GM18868 (cell line): ENCODE data around the gene TSPAN2.

ENCODE experiments used
- ATAC-seq: cut with Tn5 transposase; IDR thresholded peaks from one replicate; pipeline ENCODE4 v1.9.1; 2021; ENCODE audit warnings: mild to moderate bottlenecking, moderate library complexity; ENCODE audit not compliant: unreplicated experiment

TSPAN2 gene

GRCh38 chr1:115114308-115114707, 25.0 kb upstream of the TSPAN2 start:
- no peak for ATAC-seq

DNA sequence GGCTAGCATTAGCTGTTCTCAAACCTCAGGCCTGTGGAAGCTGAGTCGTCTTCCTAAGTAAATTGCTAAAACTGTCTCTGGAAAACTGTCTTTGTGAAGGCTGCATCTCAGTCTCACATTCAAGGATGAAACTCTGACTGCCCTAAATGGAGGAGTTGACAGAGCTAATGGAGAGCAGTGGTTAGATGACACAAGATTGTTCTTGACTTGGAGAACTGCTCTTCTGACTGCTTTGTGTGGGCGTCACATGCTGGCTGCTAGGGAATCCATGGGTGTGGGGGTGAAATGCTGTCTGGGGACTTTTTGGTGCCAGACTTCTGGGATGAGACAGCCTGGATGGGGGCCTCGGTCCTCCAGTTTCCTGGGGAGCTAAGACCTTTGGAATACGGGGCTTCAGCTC, 24.5 kb upstream of the TSPAN2 start:
- ATAC-seq = no peak

DNA sequence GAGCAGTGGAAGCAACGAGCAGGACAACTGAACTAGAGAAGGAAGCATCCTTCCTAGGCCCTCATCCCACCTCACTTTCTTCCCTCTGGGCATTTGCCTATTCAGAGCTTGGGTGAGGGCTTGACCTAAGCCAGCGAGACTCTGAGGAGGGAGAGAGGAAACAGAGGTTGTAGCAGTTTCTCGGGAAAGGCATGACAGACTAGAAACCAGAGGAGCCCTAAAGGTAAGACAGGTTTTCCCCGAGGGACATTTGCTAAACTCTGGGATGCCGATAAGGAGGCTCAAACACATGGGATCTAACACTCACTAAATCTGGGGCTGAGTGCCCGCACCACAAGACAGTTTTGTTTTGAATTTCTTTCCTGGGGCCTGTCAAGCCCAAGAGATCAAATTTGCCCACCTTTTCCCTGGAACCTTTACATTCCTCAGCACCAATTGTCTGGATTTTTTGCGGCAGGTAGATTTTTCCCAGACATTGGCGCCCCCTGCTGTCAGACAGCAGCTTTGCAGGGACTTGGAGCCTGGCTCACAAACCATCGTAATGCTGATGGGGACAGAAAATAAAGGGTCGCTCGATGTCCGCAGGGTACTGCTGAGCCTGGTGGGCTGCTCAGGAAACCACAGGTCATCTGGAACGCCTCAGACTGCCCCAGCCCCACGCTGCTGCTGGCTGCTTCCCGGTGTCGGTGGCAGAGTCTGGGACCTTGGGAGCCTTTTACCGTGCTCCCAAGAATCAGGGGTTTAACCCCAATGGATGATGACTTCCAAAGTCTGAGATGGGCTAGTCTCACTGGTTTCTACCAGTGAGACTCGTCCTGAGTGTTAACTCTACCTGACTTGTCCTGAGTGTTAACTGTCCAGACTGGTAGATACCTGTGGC, 23.4 kb upstream of the TSPAN2 start:
- ATAC-seq = peak; percentile 43

GRCh38 chr1:115107516-115108260, 18.4 kb upstream of the TSPAN2 start:
- no peak for ATAC-seq

DNA sequence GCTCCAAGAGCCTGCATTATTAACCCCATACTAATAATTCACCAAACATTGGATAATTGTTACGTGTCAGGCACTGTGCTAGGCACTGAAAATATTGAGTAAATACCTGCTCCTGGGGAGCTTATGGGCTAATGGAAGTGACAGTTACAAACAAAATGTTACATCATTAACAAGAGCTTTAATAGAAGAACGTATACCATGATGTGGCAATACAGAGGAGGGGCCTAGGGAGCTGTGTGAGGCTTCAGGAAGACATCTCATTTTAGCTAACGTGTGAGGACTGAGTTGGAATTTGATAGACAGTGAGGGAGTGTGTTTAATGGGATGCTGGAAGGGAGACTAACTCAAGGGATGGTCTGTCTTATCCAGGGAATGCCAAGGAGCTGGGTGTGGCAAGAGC, 16.5 kb upstream of the TSPAN2 start:
- ATAC-seq = no peak

GRCh38 chr1:115099693-115100050, 10.4 kb upstream of the TSPAN2 start:
- ATAC-seq = no peak

DNA sequence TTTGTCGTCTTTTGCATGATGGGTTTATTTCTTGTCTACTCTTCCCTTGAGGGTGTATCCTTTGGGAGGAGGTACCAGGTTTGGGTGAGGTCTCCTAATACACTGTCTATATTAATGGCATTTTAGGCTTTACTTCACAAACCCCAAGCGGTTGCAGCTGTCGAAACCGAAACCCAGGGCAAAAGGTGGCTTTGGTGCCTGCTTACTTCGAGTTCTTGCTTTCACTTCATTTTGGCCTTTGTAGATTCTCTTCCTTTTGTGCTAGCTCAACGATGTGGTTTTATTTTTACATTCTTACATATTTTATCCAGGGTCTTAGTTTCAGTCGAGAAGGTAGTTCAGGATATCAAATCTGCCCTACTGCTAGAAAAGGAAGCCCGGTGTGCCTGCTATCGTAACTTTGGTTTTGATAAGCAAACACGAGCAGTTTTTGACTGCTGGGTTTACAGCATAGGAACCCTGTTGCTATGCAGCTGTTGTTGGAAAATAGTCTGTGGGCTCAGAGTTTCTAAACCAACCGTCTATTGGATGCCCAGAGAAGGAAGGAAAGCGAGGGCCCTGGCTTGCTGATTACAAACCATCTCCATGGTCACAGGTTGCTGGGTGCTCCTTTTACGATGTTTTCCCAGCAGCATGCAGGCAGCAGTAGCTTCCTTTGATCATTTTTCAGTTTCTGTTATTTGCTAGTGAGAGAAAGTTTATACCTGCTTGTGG, 9.8 kb upstream of the TSPAN2 start:
- ATAC-seq = peak; percentile 89

GRCh38 chr1:115092175-115092574, 2.9 kb upstream of the TSPAN2 start:
- no peak for ATAC-seq

DNA sequence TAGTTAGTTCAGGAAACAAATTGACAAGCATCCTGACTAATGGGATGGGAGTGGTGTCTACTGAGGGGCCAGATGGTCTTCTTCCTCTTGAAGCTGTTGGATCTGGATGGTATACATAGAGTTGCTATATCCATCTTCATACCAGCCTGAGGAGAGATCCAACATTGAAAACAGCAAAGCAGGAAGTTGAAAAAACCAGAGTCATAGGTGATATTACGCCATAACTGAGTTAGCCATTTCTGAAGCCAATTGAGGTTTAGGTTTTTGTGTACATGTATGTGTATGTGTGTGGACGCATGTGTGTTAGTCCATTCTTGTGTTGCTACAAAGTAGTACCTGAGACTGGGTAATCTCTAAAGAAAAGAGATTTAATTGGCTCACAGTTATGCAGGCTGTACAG, 2.3 kb upstream of the TSPAN2 start:
- no peak for ATAC-seq

DNA sequence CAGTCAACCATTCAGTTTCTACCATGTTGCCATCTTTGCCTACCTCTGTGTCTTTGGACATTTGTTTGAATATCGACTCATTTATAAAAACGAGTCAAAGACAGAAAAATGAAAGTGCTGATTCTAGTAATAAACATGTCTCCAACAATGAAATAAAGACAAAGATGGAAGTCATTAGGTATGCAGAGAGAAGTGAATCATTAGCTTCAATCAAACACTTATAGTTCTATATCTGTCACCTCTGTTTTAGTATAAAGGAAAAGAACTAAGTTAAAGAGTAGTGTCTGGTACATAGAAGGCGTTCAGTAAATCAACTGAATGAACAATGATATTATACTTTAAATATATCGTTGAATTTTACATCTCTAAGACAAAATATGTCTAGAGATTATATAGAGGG, 1.7 kb upstream of the TSPAN2 start:
- ATAC-seq = no peak

DNA sequence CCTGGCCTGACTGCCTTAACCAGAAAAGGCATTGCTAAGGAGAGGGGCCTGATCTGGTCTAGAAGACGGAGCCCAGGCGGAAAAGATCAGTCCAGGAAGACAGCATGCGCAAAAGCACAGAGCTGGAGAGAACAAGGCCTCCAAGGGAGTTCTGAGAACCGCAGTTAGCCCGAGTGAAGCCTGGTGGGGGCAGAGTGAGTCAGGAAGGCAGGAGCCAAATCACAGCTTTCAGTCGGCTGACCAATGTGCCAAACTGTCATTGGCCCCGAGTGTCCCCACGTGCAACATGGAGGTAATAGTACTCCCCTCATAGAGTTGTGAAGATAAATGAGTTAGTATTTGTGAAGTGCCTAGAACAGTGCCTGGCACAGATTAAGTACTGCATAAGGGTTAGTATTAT, 1.2 kb upstream of the TSPAN2 start:
- ATAC-seq = no peak

- ATAC-seq = no peak
Observed at GRCh38 chr1:115090186-115090490, 835 bp upstream of the TSPAN2 start.

DNA sequence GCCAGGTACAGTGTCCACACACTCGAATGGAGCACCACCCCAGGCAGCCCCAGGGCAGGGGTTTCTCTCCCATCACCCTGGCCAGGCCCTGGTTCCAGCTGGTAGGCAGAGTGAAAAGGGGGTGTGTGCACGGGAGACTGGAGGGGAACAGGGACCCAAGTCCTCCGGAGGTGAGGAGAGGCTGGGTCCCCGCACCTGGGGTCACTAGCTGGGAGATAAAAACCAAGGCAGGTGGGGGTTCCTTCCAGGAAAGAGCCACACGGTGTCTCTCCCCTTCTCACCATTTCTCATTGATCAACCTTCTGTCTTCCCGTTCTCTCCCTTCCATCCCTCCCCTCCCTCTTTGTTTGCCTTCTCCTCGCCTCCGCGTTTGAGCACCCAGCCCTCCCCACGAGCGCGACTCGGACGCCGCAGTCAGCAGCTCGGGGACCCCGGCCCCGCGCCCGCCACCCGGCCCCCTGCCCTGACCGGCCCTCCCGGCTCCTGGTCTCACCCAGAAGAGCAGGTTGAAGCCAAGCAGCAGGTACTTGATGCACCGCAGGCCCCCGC, 358 bp downstream of the TSPAN2 start:
- no peak for ATAC-seq

- ATAC-seq = no peak
Observed at GRCh38 chr1:115088115-115088778, 1.1 kb downstream of the TSPAN2 start.

- ATAC-seq = no peak
Observed at GRCh38 chr1:115086176-115086830, 3.0 kb downstream of the TSPAN2 start.

- no peak for ATAC-seq
Observed at GRCh38 chr1:115084902-115085511, 4.3 kb downstream of the TSPAN2 start.

GRCh38 chr1:115082949-115083348, 6.4 kb downstream of the TSPAN2 start:
- ATAC-seq = no peak

DNA sequence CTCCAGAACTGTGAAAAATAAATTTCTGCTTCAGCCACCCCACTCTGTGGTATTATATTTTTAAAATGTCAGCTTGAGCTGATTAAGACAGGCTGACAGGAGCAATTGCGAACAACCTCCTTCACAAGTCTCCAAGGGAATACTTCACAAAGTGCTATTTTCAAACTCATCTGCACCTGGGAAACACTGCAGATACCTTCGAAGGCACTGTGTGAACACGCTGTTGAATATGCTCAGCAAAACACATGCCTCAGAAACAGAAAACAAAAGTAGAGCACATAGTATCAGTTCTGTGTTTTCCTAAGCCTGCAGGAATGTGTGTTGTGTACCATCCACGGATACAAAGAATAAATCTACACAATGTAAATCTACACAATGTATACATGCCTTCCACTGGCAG, 10.6 kb downstream of the TSPAN2 start:
- no peak for ATAC-seq

- ATAC-seq = no peak
Observed at GRCh38 chr1:115077984-115078330, 11.3 kb downstream of the TSPAN2 start.

GRCh38 chr1:115077286-115077983, 11.9 kb downstream of the TSPAN2 start:
- no peak for ATAC-seq
